ENCODE results near the gene LRRC10B. TPM values are rescaled to one million over a fixed set of nuclear protein-coding genes. Genes with fewer than 3 reads are reported as not detected.

Gene LRRC10B
- total RNA-seq, 4 donors from 2014 or later, result 0.22 to 3.0 (median 0.66) TPM

GRCh38 chr11:61540528-61540927, 32.0 kb downstream of the LRRC10B start:
- H3K4me1 ChIP-seq, result peaks cover 39 to 59% of the 10 kb centered on the region in 2 donors
- no peak for DNase-seq
- 77 to 79% methylated on average over 9 of the region's 9 CpGs for WGBS, 2 donors
- TF ChIP-seq CTCF (IDR thresholded peaks at IDR 0.05), result no peak
- TF ChIP-seq POLR2A (IDR thresholded peaks at IDR 0.05), result no peak
- H3K4me3 ChIP-seq (replicated peaks in 1 of 3), result no peak overlapping the region
- H3K36me3 ChIP-seq, result no peaks in the 10 kb centered on the region
- no peaks in the 10 kb centered on the region for H3K9me3 ChIP-seq
- intact Hi-C loops (cut with DNase I), result no loop called here
- H3K27ac ChIP-seq, result no peak overlapping the region
- H3K27me3 ChIP-seq, result no peaks in the 10 kb centered on the region

- intact Hi-C loops (cut with DNase I), result no loop called here
- no peaks in the 10 kb centered on the region for H3K9me3 ChIP-seq
- no peak for DNase-seq
- no peak overlapping the region for H3K27ac ChIP-seq
- WGBS, 2 donors, result 45 to 50% methylated on average over 3 of the region's 3 CpGs
- H3K27me3 ChIP-seq, result no peaks in the 10 kb centered on the region
- no peak overlapping the region for H3K4me3 ChIP-seq (replicated peaks in 1 of 3)
- no peaks in the 10 kb centered on the region for H3K36me3 ChIP-seq
- TF ChIP-seq CTCF (IDR thresholded peaks at IDR 0.05) (no peak), POLR2A (IDR thresholded peaks at IDR 0.05) (no peak)
- peaks cover 36 to 48% of the 10 kb centered on the region in 2 donors for H3K4me1 ChIP-seq
These were observed 33.0 kb downstream of the LRRC10B start for GRCh38 chr11:61541598-61541997.

- intact Hi-C loops (cut with DNase I), result no loop called here
- Histone ChIP-seq H3K4me1 (peaks cover 32 to 44% of the 10 kb centered on the region in 2 donors), H3K27ac (no peak overlapping the region), H3K36me3 (no peaks in the 10 kb centered on the region), H3K9me3 (no peaks in the 10 kb centered on the region), H3K4me3 (replicated peaks in 1 of 3) (no peak overlapping the region), H3K27me3 (no peaks in the 10 kb centered on the region)
- no peak for TF ChIP-seq CTCF (IDR thresholded peaks at IDR 0.05)
- no peak for TF ChIP-seq POLR2A (IDR thresholded peaks at IDR 0.05)
- 39 to 55% methylated on average over 2 to 4 of the region's 19 CpGs for WGBS, 2 donors
- DNase-seq, result peak in 1 of 2 donors; percentile 36
These were observed 33.5 kb downstream of the LRRC10B start for GRCh38 chr11:61542024-61542461.

- Histone ChIP-seq H3K36me3 (no peaks in the 10 kb centered on the region), H3K9me3 (no peaks in the 10 kb centered on the region), H3K4me1 (peaks cover 25 to 37% of the 10 kb centered on the region in 2 donors), H3K4me3 (replicated peaks in 1 of 3) (no peak overlapping the region), H3K27me3 (no peaks in the 10 kb centered on the region), H3K27ac (no peak overlapping the region)
- no peak for TF ChIP-seq POLR2A (IDR thresholded peaks at IDR 0.05)
- TF ChIP-seq CTCF (IDR thresholded peaks at IDR 0.05), result no peak
- DNase-seq, result no peak
- 83 to 89% methylated on average over 11 to 15 of the region's 16 CpGs for WGBS, 2 donors
- intact Hi-C loops (cut with DNase I), result no loop called here
These were observed 34.2 kb downstream of the LRRC10B start for GRCh38 chr11:61542705-61543104.

GRCh38 chr11:61543606-61544306, 35.2 kb downstream of the LRRC10B start:
- no peak overlapping the region for H3K4me3 ChIP-seq (replicated peaks in 1 of 3)
- no peaks in the 10 kb centered on the region for H3K36me3 ChIP-seq
- no peak for DNase-seq
- peaks cover 15 to 27% of the 10 kb centered on the region in 2 donors for H3K4me1 ChIP-seq
- intact Hi-C loops (cut with DNase I), result no loop called here
- TF ChIP-seq CTCF (IDR thresholded peaks at IDR 0.05) (no peak), POLR2A (IDR thresholded peaks at IDR 0.05) (no peak)
- no peak overlapping the region for H3K27ac ChIP-seq
- 91 to 93% methylated on average over 4 of the region's 4 CpGs for WGBS, 2 donors
- H3K27me3 ChIP-seq, result no peaks in the 10 kb centered on the region
- no peaks in the 10 kb centered on the region for H3K9me3 ChIP-seq

All from thyroid gland (tissue), 4 donors.